T1000 (cell line): ENCODE measurements around the gene MINAR1.

Source experiments
- DNase-seq: peaks from one replicate; lab custom pipeline; 2025; ENCODE audit warnings: mixed read lengths; lab: John Stamatoyannopoulos, UW

Gene MINAR1

GRCh38 chr15:79432345-79433275, 474 bp downstream of the MINAR1 start:
- no peak for DNase-seq

- DNase-seq: no peak
These were observed 1.3 kb downstream of the MINAR1 start for GRCh38 chr15:79433276-79433990.

GRCh38 chr15:79434361-79434760, 2.2 kb downstream of the MINAR1 start:
- no peak for DNase-seq

- DNase-seq: no peak
These were observed 4.1 kb downstream of the MINAR1 start for GRCh38 chr15:79436037-79436780.

- DNase-seq: no peak
These were observed 5.3 kb downstream of the MINAR1 start for GRCh38 chr15:79437275-79438000.

- DNase-seq: no peak
These were observed 7.1 kb downstream of the MINAR1 start for GRCh38 chr15:79439236-79439635.

- DNase-seq: no peak
These were observed 8.3 kb downstream of the MINAR1 start for GRCh38 chr15:79440355-79440908.

GRCh38 chr15:79442911-79443310, 10.8 kb downstream of the MINAR1 start:
- DNase-seq: no peak

- no peak for DNase-seq
These were observed 14.9 kb downstream of the MINAR1 start for GRCh38 chr15:79447060-79447459.

GRCh38 chr15:79450648-79451047, 18.5 kb downstream of the MINAR1 start:
- no peak for DNase-seq

- DNase-seq: no peak
These were observed 19.3 kb downstream of the MINAR1 start for GRCh38 chr15:79451361-79451999.

- DNase-seq: no peak
These were observed 20.3 kb downstream of the MINAR1 start for GRCh38 chr15:79452244-79453051.

GRCh38 chr15:79453446-79453845, 21.3 kb downstream of the MINAR1 start:
- DNase-seq: no peak

- no peak for DNase-seq
These were observed 21.9 kb downstream of the MINAR1 start for GRCh38 chr15:79454063-79454462.

GRCh38 chr15:79455361-79455760, 23.2 kb downstream of the MINAR1 start:
- DNase-seq: no peak

GRCh38 chr15:79455943-79456342, 23.8 kb downstream of the MINAR1 start:
- DNase-seq: no peak

- no peak for DNase-seq
These were observed 26.4 kb downstream of the MINAR1 start for GRCh38 chr15:79458491-79458890.

GRCh38 chr15:79459666-79460065, 27.5 kb downstream of the MINAR1 start:
- DNase-seq: no peak

- no peak for DNase-seq
These were observed 31.1 kb downstream of the MINAR1 start for GRCh38 chr15:79463043-79463780.
